ENCODE measurements around the gene GOLT1B.

DNA sequence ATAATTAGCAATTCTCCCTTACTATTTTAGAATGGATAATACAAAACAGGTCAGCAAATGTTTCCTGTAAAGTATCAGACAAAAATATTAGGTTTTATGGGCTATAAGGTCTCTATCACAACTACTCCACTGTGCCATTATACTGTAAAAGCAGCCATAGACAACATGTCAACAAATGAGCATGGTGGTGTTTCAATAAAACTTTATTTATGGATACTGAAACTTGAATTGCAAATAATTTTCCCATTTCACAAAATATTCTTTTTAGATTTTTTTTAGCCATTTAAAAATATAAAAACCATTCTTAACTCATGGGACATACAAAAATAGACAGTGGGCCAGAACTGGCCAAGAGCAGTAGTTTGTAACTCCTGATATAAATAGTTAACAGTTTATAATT, 15.6 kb upstream of the GOLT1B start:
- TF ChIP-seq CTCF (IDR thresholded peaks at IDR 0.05): no peak
- TF ChIP-seq POLR2A (IDR thresholded peaks at IDR 0.05): no peak
